ENCODE data around the gene ME2. TPM values are rescaled to one million over a fixed set of nuclear protein-coding genes. Genes with fewer than 3 reads are reported as not detected.

ME2 gene
- total and polyA plus RNA-seq, 9 of the 15 experiments (the other 6 are each of a cell fraction or from before 2014, with no cell fraction given): 12.3 to 54.4 (median 36.2) TPM

DNA sequence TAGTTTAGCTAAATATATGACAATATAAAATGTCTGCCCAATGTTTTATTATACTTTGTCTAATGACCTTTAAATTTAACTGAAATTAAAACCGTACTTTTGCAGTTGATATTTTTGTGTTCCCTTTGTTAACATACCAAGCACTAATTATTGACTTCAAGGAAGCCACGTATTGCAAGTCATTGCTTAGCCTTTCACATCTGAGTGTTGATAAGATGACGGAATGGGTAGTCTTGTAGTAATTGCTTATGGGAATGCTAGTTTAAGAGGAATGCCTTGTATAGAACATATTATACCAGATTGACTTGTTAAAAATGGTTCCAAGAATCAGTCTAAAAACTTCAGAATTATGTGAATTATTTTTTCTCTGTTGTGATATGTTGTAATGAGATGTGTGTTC, 74.9 kb downstream of the ME2 start (continued):
- TF ChIP-seq E2F3 (CRISPR knock-in tag; IDR thresholded peaks at IDR 0.05): no peak
- no peak for TF ChIP-seq TOE1 (IDR thresholded peaks at IDR 0.05; ENCODE audit: borderline replicate concordance)
- no peak for TF ChIP-seq TOE1 (CRISPR knock-in tag; IDR thresholded peaks at IDR 0.05; ENCODE audit: borderline replicate concordance, low read depth)
- TF ChIP-seq ZNF354B (CRISPR knock-in tag; IDR thresholded peaks at IDR 0.05): no peak
- TF ChIP-seq ZFX (CRISPR knock-in tag; IDR thresholded peaks at IDR 0.05): no peak
- TF ChIP-seq RBBP5 (IDR thresholded peaks at IDR 0.05; ENCODE audit: borderline replicate concordance, insufficient read depth, low read length, poor library complexity, severe bottlenecking): no peak
- TF ChIP-seq, protein P1, sequence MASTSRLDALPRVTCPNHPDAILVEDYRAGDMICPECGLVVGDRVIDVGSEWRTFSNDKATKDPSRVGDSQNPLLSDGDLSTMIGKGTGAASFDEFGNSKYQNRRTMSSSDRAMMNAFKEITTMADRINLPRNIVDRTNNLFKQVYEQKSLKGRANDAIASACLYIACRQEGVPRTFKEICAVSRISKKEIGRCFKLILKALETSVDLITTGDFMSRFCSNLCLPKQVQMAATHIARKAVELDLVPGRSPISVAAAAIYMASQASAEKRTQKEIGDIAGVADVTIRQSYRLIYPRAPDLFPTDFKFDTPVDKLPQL (IDR thresholded peaks at IDR 0.05; ENCODE audit: extremely low read depth, insufficient read length): no peak
- TF ChIP-seq, protein P2, sequence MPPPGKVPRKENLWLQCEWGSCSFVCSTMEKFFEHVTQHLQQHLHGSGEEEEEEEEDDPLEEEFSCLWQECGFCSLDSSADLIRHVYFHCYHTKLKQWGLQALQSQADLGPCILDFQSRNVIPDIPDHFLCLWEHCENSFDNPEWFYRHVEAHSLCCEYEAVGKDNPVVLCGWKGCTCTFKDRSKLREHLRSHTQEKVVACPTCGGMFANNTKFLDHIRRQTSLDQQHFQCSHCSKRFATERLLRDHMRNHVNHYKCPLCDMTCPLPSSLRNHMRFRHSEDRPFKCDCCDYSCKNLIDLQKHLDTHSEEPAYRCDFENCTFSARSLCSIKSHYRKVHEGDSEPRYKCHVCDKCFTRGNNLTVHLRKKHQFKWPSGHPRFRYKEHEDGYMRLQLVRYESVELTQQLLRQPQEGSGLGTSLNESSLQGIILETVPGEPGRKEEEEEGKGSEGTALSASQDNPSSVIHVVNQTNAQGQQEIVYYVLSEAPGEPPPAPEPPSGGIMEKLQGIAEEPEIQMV (tag; conservative IDR thresholded peaks at IDR 0.05; ENCODE audit: low read depth): no peak
- no peak for TF ChIP-seq KDM2B (CRISPR knock-in tag; IDR thresholded peaks at IDR 0.05)
- no peak for TF ChIP-seq ZNF436 (CRISPR knock-in tag; IDR thresholded peaks at IDR 0.05)
- no peak for TF ChIP-seq ZNF197 (CRISPR knock-in tag; IDR thresholded peaks at IDR 0.05; ENCODE audit: low read depth)
- TF ChIP-seq, protein P3, sequence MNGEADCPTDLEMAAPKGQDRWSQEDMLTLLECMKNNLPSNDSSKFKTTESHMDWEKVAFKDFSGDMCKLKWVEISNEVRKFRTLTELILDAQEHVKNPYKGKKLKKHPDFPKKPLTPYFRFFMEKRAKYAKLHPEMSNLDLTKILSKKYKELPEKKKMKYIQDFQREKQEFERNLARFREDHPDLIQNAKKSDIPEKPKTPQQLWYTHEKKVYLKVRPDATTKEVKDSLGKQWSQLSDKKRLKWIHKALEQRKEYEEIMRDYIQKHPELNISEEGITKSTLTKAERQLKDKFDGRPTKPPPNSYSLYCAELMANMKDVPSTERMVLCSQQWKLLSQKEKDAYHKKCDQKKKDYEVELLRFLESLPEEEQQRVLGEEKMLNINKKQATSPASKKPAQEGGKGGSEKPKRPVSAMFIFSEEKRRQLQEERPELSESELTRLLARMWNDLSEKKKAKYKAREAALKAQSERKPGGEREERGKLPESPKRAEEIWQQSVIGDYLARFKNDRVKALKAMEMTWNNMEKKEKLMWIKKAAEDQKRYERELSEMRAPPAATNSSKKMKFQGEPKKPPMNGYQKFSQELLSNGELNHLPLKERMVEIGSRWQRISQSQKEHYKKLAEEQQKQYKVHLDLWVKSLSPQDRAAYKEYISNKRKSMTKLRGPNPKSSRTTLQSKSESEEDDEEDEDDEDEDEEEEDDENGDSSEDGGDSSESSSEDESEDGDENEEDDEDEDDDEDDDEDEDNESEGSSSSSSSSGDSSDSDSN (IDR thresholded peaks at IDR 0.05; ENCODE audit: borderline replicate concordance in 1 of 2, low read depth in 2 of 2, low read length in 2 of 2): no peak
- no peak for TF ChIP-seq ARID3B (CRISPR knock-in tag; IDR thresholded peaks at IDR 0.05; ENCODE audit: borderline replicate concordance)
- no peak for TF ChIP-seq MCM3 (IDR thresholded peaks at IDR 0.05)
- 0 out of 2 replicates have a peak, but pooled peaks have one; percentile 25 for TF ChIP-seq MAFK (IDR thresholded peaks at IDR 0.05; ENCODE audit: low read length)
- no peak for TF ChIP-seq TBL1XR1 (IDR thresholded peaks at IDR 0.05; ENCODE audit: low read length in 2 of 2)
- TF ChIP-seq, protein P4, sequence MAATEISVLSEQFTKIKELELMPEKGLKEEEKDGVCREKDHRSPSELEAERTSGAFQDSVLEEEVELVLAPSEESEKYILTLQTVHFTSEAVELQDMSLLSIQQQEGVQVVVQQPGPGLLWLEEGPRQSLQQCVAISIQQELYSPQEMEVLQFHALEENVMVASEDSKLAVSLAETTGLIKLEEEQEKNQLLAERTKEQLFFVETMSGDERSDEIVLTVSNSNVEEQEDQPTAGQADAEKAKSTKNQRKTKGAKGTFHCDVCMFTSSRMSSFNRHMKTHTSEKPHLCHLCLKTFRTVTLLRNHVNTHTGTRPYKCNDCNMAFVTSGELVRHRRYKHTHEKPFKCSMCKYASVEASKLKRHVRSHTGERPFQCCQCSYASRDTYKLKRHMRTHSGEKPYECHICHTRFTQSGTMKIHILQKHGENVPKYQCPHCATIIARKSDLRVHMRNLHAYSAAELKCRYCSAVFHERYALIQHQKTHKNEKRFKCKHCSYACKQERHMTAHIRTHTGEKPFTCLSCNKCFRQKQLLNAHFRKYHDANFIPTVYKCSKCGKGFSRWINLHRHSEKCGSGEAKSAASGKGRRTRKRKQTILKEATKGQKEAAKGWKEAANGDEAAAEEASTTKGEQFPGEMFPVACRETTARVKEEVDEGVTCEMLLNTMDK (IDR thresholded peaks at IDR 0.05; ENCODE audit: borderline replicate concordance, insufficient read depth, low read depth, low read length, poor library complexity, severe bottlenecking): no peak
- TF ChIP-seq DNMT1 (IDR thresholded peaks at IDR 0.05): no peak

All from K562 (cell line).